ENCODE data around the gene TFAM.

TFAM gene

DNA sequence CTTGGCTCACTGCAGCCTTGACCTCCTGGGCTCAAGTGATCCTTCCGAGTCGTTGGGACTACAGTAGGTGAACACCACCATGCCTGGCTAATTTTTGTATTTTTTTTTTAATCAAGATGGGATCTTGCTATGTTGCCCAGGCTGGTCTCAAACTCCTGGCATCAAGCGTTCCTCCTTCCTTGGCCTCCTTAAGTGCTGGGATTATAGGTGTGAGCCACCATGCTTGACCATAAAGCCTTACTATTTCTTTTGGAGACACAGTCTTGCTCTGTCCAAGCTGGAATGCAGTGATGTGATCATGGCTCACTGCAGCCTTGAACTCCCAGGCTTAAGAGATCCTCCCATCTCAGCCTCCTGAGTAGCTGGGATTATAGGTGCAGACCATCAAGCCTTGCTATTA lies 12.6 kb downstream of the TFAM start:
- no peak overlapping the region for H3K4me3 ChIP-seq (ENCODE audit: low read depth, low read length)
- no peak for DNase-seq (ENCODE audit: low read depth, low spot score)
- ChIA-PET CTCF (interaction anchor here (0.9 to 2.0 kb wide), 6 partner anchors 10 to 221 kb away, joined by 3 to 9 read pairs (median 4); no protein-coding TSS in a partner anchor), POLR2A (interaction anchor here (0.6 kb wide), 1 partner anchor 12 kb away, joined by 3 read pairs; no protein-coding TSS in a partner anchor)
- no peak for TF ChIP-seq CTCF (IDR thresholded peaks at IDR 0.05; ENCODE audit: insufficient read depth, low read length, missing control alignments)

GRCh38 chr10:58399410-58399809 lies 14.2 kb downstream of the TFAM start:
- no peak for TF ChIP-seq CTCF (IDR thresholded peaks at IDR 0.05; ENCODE audit: insufficient read depth, low read length, missing control alignments)
- POLR2A ChIA-PET, result no interaction called here
- no peak overlapping the region for H3K4me3 ChIP-seq (ENCODE audit: low read depth, low read length)
- DNase-seq (ENCODE audit: low read depth, low spot score), result no peak
- CTCF ChIA-PET, result interaction anchor here (1.1 to 2.6 kb wide), 2 partner anchors 15 to 132 kb away, joined by 3 to 8 read pairs; no protein-coding TSS in a partner anchor

DNA sequence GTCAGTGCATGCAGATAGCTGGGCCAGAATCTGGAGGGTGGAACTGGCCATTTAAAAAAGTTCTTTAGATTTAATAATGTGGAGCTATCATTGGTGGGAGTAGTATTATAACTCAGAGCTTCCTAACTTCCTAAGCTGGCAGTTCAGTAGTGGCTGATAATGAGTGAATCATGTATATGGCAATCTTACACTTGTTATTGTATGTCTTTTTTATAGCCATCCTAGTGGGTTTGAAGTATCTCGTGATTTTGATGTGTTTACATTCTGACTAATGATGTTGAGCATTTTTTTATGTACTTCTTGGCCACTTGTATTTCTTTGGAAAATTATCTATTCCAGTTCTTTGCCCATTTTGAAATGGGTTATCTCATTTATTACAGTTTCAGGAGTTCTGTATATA lies 15.4 kb downstream of the TFAM start:
- ChIA-PET CTCF (interaction anchor here (1.1 to 2.6 kb wide), 3 partner anchors 14 to 130 kb away, joined by 3 to 8 read pairs (median 5); no protein-coding TSS in a partner anchor), POLR2A (no interaction called here)
- H3K4me3 ChIP-seq (ENCODE audit: low read depth, low read length), result no peak overlapping the region
- no peak for DNase-seq (ENCODE audit: low read depth, low spot score)
- TF ChIP-seq CTCF (IDR thresholded peaks at IDR 0.05; ENCODE audit: insufficient read depth, low read length, missing control alignments), result no peak

GRCh38 chr10:58404001-58404400 lies 18.8 kb downstream of the TFAM start:
- DNase-seq (ENCODE audit: low read depth, low spot score), result no peak
- no peak overlapping the region for H3K4me3 ChIP-seq (ENCODE audit: low read depth, low read length)
- TF ChIP-seq CTCF (IDR thresholded peaks at IDR 0.05; ENCODE audit: insufficient read depth, low read length, missing control alignments), result no peak
- ChIA-PET POLR2A (no interaction called here), CTCF (interaction anchor here (1.4 to 2.0 kb wide), 2 partner anchors 9 to 11 kb away, joined by 4 to 7 read pairs; no protein-coding TSS in a partner anchor)

- ChIA-PET CTCF (interaction anchor here (0.8 to 1.2 kb wide), 2 partner anchors 111 to 121 kb away, joined by 3 read pairs; no protein-coding TSS in a partner anchor), POLR2A (no interaction called here)
- no peak for DNase-seq (ENCODE audit: low read depth, low spot score)
- H3K4me3 ChIP-seq (ENCODE audit: low read depth, low read length), result no peak overlapping the region
- TF ChIP-seq CTCF (IDR thresholded peaks at IDR 0.05; ENCODE audit: insufficient read depth, low read length, missing control alignments), result no peak
These were observed 24.9 kb downstream of the TFAM start for GRCh38 chr10:58409956-58410610.

- TF ChIP-seq CTCF (IDR thresholded peaks at IDR 0.05; ENCODE audit: insufficient read depth, low read length, missing control alignments), result no peak
- CTCF ChIA-PET, result interaction anchor here (0.6 to 1.6 kb wide), 9 partner anchors 9 to 367 kb away, joined by 3 to 12 read pairs (median 3); no protein-coding TSS in a partner anchor
- POLR2A ChIA-PET, result interaction anchor here (0.6 to 1.5 kb wide), 2 partner anchors 100 to 667 kb away, joined by 3 read pairs; partner anchors contain the start of gene BICC1
- no peak for DNase-seq (ENCODE audit: low read depth, low spot score)
- no peak overlapping the region for H3K4me3 ChIP-seq (ENCODE audit: low read depth, low read length)
These were observed 27.3 kb downstream of the TFAM start for GRCh38 chr10:58412502-58412961.

All from AG04449 (cell line).